ENCODE data around the gene LIMD2.

DNA sequence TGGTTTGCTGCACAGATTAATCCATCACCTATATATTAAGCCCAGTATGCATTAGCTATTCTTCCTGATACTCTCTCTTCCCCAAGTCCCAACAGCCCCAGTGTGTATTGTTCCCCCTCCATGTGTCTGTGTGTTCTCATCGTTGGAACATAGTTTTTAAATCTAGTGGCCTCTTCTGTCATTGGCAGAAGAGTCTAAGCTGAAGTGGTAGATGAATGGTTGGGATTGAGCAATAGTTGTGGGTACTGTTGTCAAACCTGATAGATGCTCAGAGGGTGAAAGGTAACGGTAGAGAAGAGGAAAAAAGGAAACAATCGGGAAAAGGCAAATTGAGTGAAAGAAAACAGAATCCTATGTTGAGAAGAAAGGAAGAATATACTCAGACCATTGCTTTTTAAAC, 47.8 kb downstream of the LIMD2 start:
- TF ChIP-seq EZH2 (IDR thresholded peaks at IDR 0.05) (no peak), POLR2AphosphoS5 (IDR thresholded peaks at IDR 0.05; ENCODE audit: borderline replicate concordance, low read depth, low read length) (no peak)
